HuH-7 (cell line): Measurements from ENCODE around the gene IQCK.

ENCODE experiments used
- DNase-seq: peaks from one replicate; pipeline ENCODE4 v3.0.0; 2011; ENCODE audit warnings: low spot score

The IQCK gene

GRCh38 chr16:19837984-19838707 lies 120.1 kb downstream of the IQCK start:
- no peak for DNase-seq

- DNase-seq: no peak
Measured at GRCh38 chr16:19840524-19841110, 122.5 kb downstream of the IQCK start.

GRCh38 chr16:19841184-19841583 lies 123.1 kb downstream of the IQCK start:
- no peak for DNase-seq

- no peak for DNase-seq
Measured at GRCh38 chr16:19842426-19843157, 124.5 kb downstream of the IQCK start.

- no peak for DNase-seq
Measured at GRCh38 chr16:19843371-19843770, 125.3 kb downstream of the IQCK start.

GRCh38 chr16:19844945-19845641 lies 127.0 kb downstream of the IQCK start:
- DNase-seq: no peak

- no peak for DNase-seq
Measured at GRCh38 chr16:19846436-19846835, 128.4 kb downstream of the IQCK start.

GRCh38 chr16:19848756-19849155 lies 130.7 kb downstream of the IQCK start:
- DNase-seq: no peak

GRCh38 chr16:19850131-19850817 lies 132.2 kb downstream of the IQCK start:
- no peak for DNase-seq

- no peak for DNase-seq
Measured at GRCh38 chr16:19851476-19851875, 133.4 kb downstream of the IQCK start.

GRCh38 chr16:19853132-19853741 lies 135.2 kb downstream of the IQCK start:
- no peak for DNase-seq

GRCh38 chr16:19853742-19854542 lies 135.9 kb downstream of the IQCK start:
- no peak for DNase-seq

GRCh38 chr16:19854543-19854876 lies 136.4 kb downstream of the IQCK start:
- no peak for DNase-seq

- DNase-seq: no peak
Measured at GRCh38 chr16:19856120-19856519, 138.0 kb downstream of the IQCK start.

- no peak for DNase-seq
Measured at GRCh38 chr16:19857593-19858339, 139.7 kb downstream of the IQCK start.

- DNase-seq: no peak
Measured at GRCh38 chr16:19858340-19859018, 140.4 kb downstream of the IQCK start.

- no peak for DNase-seq
Measured at GRCh38 chr16:19859166-19859565, 141.1 kb downstream of the IQCK start.

- DNase-seq: no peak
Measured at GRCh38 chr16:19859603-19860002, 141.5 kb downstream of the IQCK start.
